GM19395 (cell line): ENCODE data around the gene LKAAEAR1.
A peak's percentile ranks its signal among the peaks of the same experiment; 100 is the strongest.

ENCODE experiments used
- ATAC-seq: cut with Tn5 transposase; IDR thresholded peaks from one replicate; pipeline ENCODE4 v1.9.1; 2021; ENCODE audit warnings: mild to moderate bottlenecking, moderate library complexity; ENCODE audit not compliant: unreplicated experiment

The LKAAEAR1 gene

DNA sequence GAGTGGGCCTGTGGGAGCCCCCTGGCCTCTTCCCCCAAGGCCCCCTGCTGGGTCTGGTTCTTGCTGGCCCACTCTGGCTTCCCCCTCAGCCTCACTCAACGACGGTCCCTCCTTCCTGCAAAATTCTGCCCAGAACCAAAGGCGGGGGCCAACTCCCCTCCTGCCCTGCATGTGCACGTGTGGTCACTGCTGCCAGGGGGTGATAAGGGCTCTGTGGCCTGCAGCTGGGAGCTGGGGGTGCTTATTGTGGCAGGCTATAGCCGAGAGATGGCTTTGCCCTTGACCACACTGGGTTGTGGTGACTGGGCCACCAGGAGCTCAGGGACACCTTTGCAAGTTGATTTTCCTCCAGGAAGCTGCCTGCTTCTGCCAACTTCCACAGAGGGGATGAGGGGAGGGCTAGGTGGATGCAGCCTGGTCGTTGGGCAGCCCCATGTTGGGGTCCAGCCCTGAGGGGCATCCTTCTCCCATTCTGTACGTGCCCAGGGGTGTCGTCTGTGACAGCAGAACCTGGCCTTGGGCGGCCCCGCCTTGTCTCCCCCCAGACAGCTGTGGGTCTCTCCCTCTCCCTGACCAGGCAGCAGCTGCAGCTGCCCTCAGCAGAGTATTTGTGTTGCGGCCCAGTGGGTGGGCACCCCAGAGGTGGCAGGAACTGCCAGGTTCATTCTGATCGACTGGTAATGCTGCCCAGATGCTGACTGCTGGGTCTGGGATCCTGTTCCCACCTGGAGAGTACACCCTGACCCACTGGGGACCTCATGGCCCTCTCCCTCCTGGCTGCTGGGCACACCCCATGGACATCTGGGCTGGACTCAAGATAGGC, 15.6 kb downstream of the LKAAEAR1 start:
- ATAC-seq: no peak

DNA sequence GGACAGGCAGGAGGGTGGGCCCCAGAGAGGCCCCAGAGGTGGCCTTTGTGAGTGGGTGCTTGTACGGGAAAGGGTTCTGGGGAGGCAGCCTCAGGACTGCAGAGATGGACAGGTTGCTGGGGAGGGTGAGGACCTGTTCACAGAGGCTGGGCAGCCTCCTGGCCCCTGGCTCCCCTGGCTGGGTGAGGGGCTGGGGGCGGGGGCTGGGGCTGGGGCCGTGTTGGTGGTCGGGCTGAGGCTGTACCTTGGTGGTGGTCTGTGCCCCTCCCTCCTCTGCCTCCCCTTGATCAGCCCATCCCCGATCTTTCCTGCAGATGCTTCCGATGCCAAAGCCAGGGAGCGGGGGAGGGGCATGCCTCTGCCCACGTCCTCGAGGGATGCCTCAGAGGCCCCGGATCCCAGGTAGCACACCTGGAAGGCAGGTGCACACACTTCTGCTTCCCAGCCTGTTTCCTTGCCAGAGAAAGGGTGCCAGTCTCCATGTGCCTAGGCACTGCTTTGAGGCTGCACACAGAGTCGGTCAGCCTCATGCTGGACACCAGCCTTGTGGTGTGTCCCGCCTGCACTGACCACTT, 16.4 kb downstream of the LKAAEAR1 start:
- no peak for ATAC-seq

DNA sequence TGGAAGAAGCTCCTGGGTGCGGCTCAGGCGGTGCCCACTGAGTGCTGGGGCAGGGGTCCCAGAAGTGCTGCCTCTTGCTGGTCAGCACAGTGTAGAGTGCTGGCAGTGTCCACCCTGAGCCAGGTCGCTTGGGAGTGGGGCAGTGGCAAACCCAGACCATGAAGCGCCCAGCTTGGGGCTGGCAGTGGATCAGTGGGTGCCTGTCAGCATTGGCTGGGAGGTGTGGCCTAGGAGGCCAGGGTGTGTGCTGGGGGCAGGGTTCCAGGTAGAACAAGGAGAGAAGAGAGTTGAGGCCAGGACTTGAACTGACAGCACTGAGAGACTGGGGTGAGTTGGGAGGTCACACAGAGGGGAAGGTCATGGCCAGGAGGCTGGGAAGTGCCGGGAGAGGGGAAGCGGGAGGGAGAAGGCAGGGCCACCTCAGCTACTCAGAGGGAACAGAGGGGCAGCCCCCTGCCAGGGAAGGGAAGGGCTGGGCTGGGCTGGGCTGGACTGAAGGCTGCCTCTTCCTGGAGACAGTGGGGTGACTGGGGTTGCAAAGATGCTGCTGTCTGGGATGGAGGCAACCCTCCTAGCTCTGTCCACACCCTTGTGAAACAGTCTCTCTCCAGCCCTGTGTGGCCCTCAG, 17.1 kb downstream of the LKAAEAR1 start:
- no peak for ATAC-seq

DNA sequence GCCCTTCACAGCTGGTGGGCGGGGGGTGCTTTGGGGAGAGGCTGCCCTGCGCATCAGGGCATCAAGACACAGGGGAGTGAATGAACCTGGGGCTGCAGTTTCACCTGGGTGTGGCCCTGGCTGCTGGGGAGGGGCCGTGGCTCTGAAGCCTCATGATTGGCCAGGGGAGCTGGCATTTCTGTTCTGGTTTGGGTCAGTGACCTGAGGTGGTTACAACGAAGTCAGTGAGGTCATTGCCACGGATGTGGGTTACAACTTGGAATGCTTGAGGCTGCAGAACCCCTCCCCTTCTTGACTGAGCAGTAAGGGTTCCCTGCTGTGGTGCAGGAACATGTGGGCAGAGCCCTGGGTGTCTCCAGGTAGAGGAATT, 18.2 kb downstream of the LKAAEAR1 start:
- ATAC-seq: no peak

DNA sequence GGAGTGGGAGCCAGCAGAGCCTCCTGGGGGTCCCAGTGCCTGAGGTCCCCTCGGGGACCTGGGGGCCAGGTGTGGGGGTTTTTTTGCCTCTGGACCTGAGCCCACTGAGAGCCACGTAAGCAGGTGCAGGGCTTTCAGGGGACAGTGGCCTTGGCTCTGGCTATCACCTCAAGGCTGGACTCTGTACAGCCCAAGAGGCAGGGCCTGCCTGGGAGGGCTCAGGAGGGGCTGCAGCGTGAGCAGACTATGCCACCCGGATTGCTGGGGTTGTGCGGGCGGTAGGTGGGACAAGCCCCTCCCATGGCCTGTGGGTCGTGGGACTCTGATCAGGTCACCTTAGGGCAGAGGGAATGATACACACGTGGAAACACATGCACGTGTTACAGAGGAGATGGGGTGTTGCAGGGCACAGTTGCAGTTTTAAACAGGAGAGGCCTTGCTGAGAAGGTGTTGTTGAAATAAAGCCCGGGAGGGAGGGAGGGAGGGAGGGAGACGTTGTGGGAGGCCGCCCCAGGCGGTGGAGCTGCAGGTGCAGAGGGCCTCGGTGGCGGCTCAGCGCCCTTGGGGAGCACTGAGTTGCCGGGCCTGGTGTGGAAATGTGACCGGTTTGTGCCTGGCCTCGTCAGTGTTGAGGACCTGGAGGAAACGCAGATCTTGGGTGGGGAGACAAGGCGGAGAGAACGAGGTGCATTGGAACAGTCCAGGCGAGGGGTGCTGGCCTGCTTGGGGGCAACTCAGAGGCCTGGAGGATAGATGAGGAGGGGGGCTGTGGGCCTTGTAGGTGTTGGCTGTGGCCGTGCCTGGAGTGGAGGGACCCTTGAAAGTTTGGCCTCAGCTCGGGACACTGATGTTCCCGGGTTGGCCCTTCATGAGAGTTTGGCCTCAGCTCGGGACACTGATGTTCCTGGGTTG, 18.9 kb downstream of the LKAAEAR1 start:
- no peak for ATAC-seq

DNA sequence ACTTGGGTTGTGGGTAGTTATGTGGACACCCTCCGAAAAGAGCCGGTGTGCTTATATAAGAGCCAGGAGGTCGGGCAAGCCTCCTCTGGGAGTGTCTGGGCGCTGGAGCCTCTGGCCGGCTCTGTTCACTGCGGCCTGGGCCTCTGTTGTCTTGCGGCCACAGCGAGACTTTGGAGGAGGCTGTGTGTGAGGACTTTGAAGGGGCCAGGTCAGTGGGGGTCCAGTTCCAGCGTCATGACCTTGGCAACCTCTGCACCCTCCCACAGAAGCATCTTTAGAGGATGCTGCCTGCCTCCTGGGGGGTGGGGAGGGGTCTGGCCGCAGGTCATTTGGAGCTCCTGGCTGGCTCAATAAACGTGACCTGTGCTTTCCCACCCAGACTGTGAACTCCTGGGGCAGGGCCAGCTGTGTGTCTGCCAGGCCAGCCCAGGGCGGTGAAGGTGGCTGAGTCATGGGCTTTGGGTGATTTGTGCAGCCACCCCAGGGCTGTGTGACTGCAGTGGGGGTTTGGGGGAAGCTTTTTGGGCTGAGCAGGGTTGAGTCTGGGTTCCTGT, 20.0 kb downstream of the LKAAEAR1 start:
- ATAC-seq: no peak

DNA sequence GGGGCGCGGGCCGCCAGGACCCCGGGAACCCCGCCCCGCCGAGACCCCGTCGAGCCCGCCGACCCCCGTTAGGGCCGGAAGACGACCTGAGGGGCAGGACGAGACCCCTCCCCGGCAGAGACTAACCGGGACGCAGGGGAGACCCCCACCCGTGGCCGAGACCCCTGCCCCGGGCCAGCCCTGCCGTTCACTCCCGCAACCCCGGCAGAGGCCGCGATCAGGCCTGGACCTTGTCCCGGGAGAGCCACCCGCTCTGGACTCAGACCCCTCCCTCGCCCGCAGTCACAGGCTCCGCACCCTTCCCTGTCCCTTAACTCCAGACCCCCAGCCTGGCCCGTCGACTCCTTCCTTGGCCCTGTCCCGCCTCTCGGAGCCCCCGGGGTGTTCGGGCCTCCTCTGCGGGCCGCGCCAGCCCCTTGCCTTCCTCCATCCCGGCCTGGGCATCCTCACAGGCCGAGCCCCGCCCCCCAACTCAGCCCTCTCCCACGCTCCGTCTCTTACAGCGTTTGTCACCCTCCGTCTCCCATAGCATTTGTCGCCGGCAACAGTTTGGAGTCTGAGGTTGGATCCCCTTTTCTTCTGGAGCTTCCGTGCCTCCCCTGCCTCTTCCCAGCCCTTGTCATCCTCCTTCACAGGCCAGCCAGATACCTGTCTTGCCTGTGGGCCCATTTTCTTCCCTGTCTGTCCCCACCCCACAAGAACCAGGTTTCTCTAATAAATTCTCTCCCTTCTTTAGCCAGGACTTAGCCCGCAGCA, 20.6 kb downstream of the LKAAEAR1 start:
- ATAC-seq: no peak

DNA sequence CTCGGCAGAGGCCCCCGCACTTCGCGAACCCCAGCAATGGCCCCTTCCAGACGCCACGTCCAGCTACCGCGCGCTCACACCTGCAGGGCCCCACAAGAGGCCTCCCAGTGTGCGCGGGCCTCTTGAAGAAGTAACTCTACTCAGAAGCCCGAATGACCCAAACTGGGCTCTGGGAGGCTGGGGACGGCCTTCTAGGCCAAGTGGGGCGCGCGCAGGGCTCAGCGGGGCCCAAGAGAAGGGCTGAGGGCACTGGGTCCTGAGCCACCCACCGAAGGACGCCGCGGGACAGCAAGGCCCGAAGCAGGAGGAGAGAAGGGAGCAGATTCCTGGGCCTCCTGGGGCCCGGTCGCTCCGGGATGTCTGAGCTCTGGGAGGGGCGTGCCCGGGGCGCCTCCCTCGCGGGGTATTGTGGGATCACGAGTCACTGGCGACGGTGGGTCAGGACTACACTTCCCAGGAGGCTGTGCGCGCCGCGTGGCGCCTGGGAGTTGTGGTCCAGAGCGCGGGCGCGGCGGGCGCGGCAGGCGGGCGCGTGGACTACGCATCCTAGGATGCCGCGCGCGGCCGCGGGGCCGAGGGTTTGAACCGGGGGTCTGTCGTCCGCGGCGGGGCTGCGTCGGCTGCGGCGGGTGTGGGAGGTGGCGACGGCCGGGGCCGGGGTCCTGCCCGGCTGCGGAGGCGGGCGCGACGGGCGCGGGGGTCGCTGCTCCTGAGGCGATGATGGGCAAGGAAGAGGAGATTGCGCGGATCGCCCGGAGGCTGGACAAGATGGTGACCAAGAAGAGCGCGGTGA, 21.4 kb downstream of the LKAAEAR1 start, which contains the start of gene TCEA2:
Gene TCEA2, plus strand, starts transcription at position 603 of the 793 bp plus-strand sequence. Its CDS starts 115 bp downstream, at position 718.
- peak; percentile 80 for ATAC-seq

DNA sequence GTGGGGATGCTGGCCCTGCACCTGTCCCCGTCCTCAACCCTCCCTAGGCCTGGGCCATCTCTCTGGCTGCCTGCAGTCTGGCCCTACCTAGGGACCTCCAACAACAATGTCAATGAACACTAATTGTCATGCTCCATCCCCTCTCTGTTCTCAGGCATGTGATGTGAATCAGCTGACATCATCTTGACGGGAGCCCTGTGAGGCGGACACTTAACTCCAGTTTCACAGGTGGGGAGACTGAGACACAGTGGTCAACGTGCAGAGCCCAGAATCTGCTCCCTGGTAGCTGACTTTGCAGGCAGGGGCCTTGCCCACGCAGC, 22.0 kb downstream of the LKAAEAR1 start:
- ATAC-seq: no peak

DNA sequence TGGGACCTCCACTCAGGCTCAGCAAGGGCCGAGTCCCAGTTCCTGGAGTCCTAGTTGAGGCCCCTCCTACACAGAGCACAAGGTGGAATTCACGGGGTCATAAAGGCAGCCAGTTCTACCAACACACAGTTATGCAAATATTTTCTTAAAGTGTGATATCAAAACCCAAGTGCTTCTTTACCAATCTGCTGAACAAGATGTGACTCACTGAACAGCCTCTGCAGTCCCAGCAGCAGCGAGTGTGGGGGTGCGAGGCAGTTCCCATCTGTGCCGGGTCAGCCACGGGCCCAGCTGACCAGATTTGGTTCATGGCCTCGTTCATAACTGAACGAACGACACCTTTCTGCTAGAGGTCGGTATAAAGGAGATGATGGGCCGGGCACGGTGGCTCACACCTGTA, 25.7 kb downstream of the LKAAEAR1 start:
- no peak for ATAC-seq

DNA sequence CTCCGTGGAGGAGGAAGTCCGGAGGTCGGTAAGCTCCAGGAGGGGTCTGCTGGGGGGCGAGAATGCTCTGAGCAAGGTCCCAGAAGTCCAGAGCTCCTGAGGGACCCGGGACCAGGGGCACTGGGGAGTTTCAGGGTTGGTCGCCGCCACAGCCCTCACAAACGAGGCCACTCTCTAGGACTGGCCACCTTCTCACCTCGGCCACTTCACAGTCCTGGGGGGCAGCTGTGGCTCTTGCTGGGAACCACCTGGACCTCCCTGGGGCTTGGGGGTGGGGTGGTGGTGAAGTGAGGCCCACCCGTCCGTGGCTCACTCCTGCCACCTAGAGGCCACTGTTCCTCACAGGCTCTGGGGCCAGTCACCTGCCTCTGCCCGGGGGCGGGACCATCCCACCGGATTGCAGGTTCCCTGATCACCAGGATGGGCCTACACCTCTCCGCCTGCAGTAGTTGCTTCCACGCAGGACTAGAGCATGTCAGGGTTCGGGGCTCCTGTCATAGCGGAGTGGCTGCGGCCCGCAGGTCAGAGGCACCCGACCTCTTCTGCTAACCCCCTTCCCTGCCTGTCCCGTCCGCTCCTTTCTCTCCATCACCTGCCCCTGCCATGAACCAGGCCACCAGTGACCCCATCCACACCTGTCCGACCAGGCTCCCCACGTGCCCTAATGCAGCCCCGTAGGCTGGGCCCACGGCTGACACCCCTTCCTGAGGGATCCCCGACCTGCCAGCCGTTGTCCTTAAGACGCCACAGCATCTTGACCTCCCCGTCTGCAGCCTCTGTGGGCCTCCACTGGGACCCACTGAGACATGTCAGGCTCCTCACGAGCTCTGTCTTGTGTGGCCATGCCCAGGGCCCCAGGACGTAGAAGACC, 26.3 kb downstream of the LKAAEAR1 start:
- no peak for ATAC-seq

DNA sequence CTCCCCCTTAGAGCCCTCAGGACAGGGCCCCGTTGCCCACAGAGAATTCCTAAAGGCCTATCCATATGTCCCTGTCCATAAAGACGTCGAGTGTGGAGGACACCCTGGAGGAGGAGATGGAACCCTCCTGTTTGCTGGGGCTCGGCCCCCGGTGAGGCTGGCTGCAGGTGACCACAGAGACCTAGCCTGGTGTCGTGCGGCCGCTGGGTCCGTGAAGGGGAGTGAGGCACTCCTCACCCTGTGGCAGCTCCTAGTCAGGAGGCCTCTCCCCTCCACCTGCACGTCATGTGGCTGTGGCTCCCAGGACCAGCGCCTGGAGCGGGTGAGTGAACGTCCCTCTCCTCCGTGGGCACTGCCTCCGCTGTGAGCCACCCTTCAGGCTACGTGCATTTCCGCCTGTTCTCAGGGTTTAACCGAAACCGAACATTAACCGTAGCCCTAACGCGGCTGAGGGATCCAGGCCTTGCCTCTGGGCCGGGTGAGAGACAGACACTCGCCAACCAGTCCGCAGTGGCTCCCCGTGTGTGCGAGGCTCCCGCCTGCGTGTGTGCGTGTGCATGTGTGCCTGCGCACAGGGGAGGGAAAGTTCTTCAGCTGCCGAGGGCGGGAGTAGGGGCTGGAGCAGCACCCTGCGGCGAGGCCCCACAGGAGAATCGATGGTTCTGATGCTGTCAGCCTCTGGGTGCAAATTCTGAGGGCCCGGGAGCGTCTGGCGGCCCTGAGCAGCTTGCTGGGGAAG, 27.1 kb downstream of the LKAAEAR1 start:
- no peak for ATAC-seq

DNA sequence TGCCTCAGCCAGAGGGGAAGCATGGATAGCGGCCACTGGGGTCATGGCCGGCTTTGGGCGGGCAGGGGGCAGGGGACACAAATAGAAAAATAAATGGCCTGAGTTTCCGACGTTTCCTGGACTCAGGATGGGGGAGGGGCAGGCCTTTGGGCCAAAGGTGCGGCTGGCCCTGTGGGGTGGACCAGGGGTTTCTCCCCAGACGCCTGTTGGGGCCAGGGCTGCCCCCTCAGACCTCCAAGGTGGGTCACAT, 27.6 kb downstream of the LKAAEAR1 start:
- ATAC-seq: no peak

DNA sequence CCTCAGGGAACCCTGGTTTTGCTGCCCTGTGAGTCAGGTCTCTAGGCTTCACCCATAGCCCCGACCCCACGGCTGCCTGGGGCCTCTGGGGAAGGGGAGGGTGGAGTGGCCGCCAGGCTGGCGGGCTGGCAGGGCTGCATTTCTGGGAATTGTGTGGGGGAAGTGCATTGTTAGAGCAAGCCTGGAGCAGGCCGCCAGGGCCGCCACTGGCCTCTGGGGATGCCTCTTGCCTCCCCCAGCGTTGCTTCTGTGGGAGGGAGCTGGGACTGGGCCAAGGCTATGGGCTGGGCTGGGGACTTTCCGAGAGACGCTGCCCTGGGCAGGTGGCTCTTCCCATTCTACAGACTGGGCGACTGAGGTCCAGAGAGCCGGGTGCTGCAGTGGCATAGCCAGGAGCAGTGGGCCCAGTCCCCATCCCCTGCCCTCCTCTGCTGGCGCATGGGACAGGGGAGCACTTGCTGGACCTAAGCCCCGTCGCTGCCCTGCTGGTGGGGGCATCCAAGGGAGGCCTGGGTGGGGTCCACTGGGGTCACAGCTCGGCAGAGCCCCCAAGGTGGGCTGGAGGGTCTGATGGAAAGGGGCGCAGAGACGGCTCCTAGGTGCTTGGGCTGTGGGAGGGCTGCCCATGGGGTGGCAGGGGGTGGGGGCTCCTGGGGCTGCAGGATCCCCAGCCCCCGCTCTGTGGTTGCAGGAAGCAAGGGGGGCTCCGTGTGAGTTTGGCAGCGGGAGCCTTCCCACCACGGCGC, 28.1 kb downstream of the LKAAEAR1 start:
- no peak for ATAC-seq

DNA sequence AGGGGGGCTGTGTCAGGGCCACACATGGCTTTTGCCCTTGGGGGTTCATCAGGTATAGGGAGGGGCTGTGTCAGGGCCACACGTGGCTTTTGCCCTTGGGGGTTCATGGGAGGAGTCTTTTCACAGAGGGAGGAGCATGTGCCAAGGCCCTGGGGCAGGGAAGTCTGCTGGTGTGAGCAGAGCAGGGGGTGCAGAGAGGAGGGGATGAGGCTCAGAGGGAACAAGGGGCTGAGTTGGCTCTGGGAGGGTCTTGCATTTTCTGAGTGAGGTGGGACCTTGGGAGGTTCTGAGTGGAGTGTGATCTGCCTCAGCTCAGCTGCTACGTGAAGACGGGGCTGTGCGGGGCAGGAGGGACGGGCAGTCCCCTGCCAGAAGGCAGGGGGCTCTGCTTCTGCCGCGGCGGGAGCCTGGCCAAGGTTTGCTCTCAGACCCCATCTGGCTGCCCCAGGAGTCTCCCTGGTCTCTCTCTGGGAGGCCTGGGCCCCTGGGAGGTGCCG, 28.8 kb downstream of the LKAAEAR1 start:
- ATAC-seq: no peak

DNA sequence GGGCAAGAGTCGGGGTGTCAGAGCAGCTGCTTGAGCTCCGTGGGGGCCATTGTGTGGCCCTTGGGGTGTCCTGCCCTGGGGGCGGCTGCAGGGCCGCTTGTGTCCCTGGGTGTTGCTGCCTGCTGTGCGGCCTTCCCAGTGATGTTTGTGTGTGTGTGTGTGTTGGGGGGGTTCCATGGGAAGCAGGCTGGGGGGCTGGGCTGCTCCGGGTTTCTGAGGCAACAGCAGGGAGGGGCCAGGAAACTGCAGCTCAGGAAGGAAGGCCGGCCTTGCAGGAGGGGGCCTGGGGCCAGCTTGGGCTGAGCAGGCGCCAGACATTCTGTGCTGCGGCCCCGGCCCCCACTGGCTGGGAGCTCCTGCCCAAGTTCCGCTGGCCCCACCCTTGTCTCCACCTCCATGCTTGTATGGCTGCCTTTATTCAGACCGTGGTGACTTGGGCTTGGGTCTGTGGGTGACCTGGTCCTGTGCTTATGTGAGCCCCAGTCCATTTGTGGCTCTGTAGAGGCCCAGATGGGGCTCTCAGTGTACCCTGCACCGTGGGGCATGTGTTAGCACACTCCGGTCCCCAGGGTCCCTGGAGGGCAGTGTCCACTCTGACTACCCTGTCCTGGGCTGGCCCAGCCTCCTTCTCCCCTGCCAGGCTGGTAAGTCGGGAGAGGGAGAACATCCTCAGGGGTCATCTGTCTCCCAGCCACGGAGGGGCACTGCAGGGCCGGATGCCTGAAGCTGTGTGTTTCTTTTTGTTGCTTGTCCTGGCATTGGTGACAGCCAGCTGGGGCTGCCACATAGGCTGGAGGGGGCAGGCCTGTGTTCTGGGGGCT, 30.1 kb downstream of the LKAAEAR1 start:
- no peak for ATAC-seq
